PC-3 (cell line): ENCODE results near the gene TMEM94. TPM values are rescaled to one million over a fixed set of nuclear protein-coding genes. Genes with fewer than 3 reads are reported as not detected.

Experiments used
- ATAC-seq: fragments of 200-7000 bp; cut with Tn5 transposase; 2 replicates; pipeline ENCODE4 v1.9.1; 2020; ENCODE audit warnings: mild to moderate bottlenecking, moderate library complexity
- BruUV-seq: library from RNA; stranded (reverse); fragments of 400-500 nt; replicated peaks from 2 replicates; lab custom pipeline; 2021; lab: Mats Ljungman, UMichigan
- CTCF ChIA-PET: fragments of 300-600 bp; sonication (Branson Sonifier 250); formaldehyde crosslinking; loops from one replicate; lab custom pipeline; 2022; ENCODE audit warnings: antibody characterized with exemption; lab: Charles Lee
- POLR2A ChIA-PET: fragments of 300-600 bp; sonication (Branson Sonifier 250); formaldehyde crosslinking; loops from one replicate; lab custom pipeline; 2022; ENCODE audit warnings: antibody characterized with exemption; ENCODE audit not compliant: unreplicated experiment; lab: Charles Lee
- DNase-seq: peaks from one replicate; pipeline ENCODE4 v3.0.0-alpha.2; 2015
- H2AFZ ChIP-seq: fragments of 300-600 bp; sonication (generic); 2 replicates; pipeline ENCODE4 v1.6.0; 2016; ENCODE audit warnings: antibody characterized with exemption, low read length
- H3F3A ChIP-seq: fragments of 300-600 bp; sonication (generic); one replicate; pipeline ENCODE4 v1.6.0; 2017; ENCODE audit warnings: antibody characterized with exemption, low read length, control low read depth, mild to moderate bottlenecking; ENCODE audit not compliant: unreplicated experiment
- H3K27ac ChIP-seq: fragments of 300-600 bp; sonication (generic); 2 replicates; pipeline ENCODE4 v1.5.1; 2016; ENCODE audit warnings: mild to moderate bottlenecking, low read length
- H3K27me3 ChIP-seq: fragments of 300-600 bp; sonication (generic); 2 replicates; pipeline ENCODE4 v1.6.1; 2016; ENCODE audit warnings: low read length, mixed read lengths
- H3K36me3 ChIP-seq: fragments of 300-600 bp; sonication (generic); 2 replicates; pipeline ENCODE4 v1.6.1; 2016; ENCODE audit warnings: low read depth, mixed run types, low read length, mixed read lengths
- H3K4me1 ChIP-seq: fragments of 300-600 bp; sonication (generic); 2 replicates; pipeline ENCODE4 v1.5.1; 2016; ENCODE audit warnings: low read length; ENCODE audit not compliant: insufficient read depth
- H3K4me2 ChIP-seq: fragments of 300-600 bp; sonication (generic); 2 replicates; pipeline ENCODE4 v1.6.0; 2016; ENCODE audit warnings: low read length
- H3K4me3 ChIP-seq: fragments of 300-600 bp; sonication (generic); 2 replicates; pipeline ENCODE4 v1.5.1; 2016; ENCODE audit warnings: mild to moderate bottlenecking, low read length, mixed read lengths
- H3K79me2 ChIP-seq: fragments of 300-600 bp; sonication (generic); 2 replicates; pipeline ENCODE4 v1.6.1; 2017; ENCODE audit warnings: low read length, mixed read lengths
- H3K9ac ChIP-seq: fragments of 300-600 bp; sonication (generic); 2 replicates; pipeline ENCODE4 v1.6.0; 2016; ENCODE audit warnings: mild to moderate bottlenecking, low read length
- H3K9me2 ChIP-seq: fragments of 300-600 bp; sonication (generic); replicated peaks from 2 replicates; pipeline ENCODE4 v1.6.1; 2016; ENCODE audit warnings: mixed run types, low read length, mixed read lengths
- H3K9me3 ChIP-seq: fragments of 300-600 bp; sonication (generic); 2 replicates; pipeline ENCODE4 v1.6.1; 2016; ENCODE audit warnings: low read length, mixed read lengths
- H4K20me1 ChIP-seq: fragments of 300-600 bp; sonication (generic); 2 replicates; pipeline ENCODE4 v1.6.1; 2016; ENCODE audit warnings: low read length, mixed read lengths
- CTCF ChIP-seq: fragments of 300-600 bp; sonication (generic); conservative IDR thresholded peaks from 2 replicates; pipeline ENCODE4 v1.5.1; 2017; ENCODE audit warnings: antibody characterized with exemption, low read depth, mild to moderate bottlenecking, low read length
- EZH2 ChIP-seq: fragments of 300-600 bp; sonication (generic); IDR thresholded peaks from one replicate; pipeline ENCODE4 v1.6.1; 2017; ENCODE audit warnings: antibody characterized with exemption, mild to moderate bottlenecking, low read length; ENCODE audit not compliant: unreplicated experiment
- EZH2phosphoT487 ChIP-seq: fragments of 300-600 bp; sonication (generic); IDR thresholded peaks from 2 replicates; pipeline ENCODE4 v1.6.1; 2018; ENCODE audit warnings: mild to moderate bottlenecking, antibody characterized with exemption, low read length, borderline replicate concordance
- intact Hi-C: fragments of 100-400 bp; cut with micrococcal nuclease; formaldehyde crosslinking; loops from 2 replicates; pipeline ENCODE4 v1.9.0; 2023
- total RNA-seq: library from RNA; depleted of rRNA; stranded (reverse); fragments of >200 nt; gene quantifications from 2 replicates; pipeline ENCODE4 v1.2.3, GENCODE V29; 2014

TMEM94 gene
- total RNA-seq, 1 experiment from 2014 or later = 45.6 TPM

- TF ChIP-seq EZH2 = no peak
- no peak for TF ChIP-seq EZH2phosphoT487
- no peak for TF ChIP-seq CTCF
- Histone ChIP-seq H3F3A (no peaks in the 10 kb centered on the region), H3K27ac (no peak overlapping the region), H3K36me3 (0 out of 2 replicates have a peak, but pooled peaks cover 2% of the 10 kb centered on the region), H3K27me3 (no peaks in the 10 kb centered on the region), H4K20me1 (no peaks in the 10 kb centered on the region), H2AFZ (no peak overlapping the region), H3K79me2 (no peaks in the 10 kb centered on the region), H3K4me3 (no peak overlapping the region), H3K9me3 (no peaks in the 10 kb centered on the region), H3K9ac (no peak overlapping the region), H3K4me2 (no peak overlapping the region), H3K9me2 (no peaks in the 10 kb centered on the region), H3K4me1 (no peaks in the 10 kb centered on the region)
- intact Hi-C loops = no loop called here
- ATAC-seq = no peak
- CTCF ChIA-PET = no interaction called here
- DNase-seq = no peak
- BruUV-seq = no TSS peak
- POLR2A ChIA-PET = interaction anchor here (0.6 kb wide), 1 partner anchor 14 kb away, joined by 10 read pairs; no protein-coding TSS in a partner anchor
Measured at GRCh38 chr17:75478508-75478907, 22.1 kb downstream of the TMEM94 start.

DNA sequence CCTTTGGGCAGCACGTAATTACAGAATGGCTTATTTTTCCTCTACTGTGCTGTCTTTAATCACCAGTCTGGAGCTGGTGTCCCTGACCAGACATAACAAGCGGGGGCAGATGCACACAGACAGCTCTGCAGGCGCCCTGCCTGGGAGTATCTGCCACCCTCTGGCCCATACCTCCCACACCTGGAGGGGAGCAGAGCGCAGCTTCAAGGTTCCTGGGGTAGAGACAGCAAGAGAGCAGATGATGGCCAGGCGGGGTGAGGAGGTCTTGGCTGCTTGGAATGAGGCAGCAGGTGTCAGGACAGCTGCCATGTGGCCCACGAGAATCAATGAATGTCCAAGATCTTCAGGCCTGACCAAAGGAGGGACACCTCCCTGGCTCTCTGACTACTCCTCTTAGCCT lies 23.8 kb downstream of the TMEM94 start:
- no peaks in the 10 kb centered on the region for H3F3A ChIP-seq
- BruUV-seq = no TSS peak
- H3K27me3 ChIP-seq = no peaks in the 10 kb centered on the region
- ChIA-PET POLR2A (no interaction called here), CTCF (no interaction called here)
- H3K27ac ChIP-seq = no peak overlapping the region
- H4K20me1 ChIP-seq = no peaks in the 10 kb centered on the region
- no peaks in the 10 kb centered on the region for H3K4me1 ChIP-seq
- no peak overlapping the region for H3K4me3 ChIP-seq
- H3K36me3 ChIP-seq = no peaks in the 10 kb centered on the region
- no peak for DNase-seq
- ATAC-seq = no peak
- no peaks in the 10 kb centered on the region for H3K9me3 ChIP-seq
- H3K79me2 ChIP-seq = no peaks in the 10 kb centered on the region
- H3K4me2 ChIP-seq = no peak overlapping the region
- no peaks in the 10 kb centered on the region for H3K9me2 ChIP-seq
- H3K9ac ChIP-seq = no peak overlapping the region
- H2AFZ ChIP-seq = no peak overlapping the region
- TF ChIP-seq EZH2 (no peak), CTCF (no peak), EZH2phosphoT487 (no peak)
- intact Hi-C loops = no loop called here

- Histone ChIP-seq H3K36me3 (no peaks in the 10 kb centered on the region), H3K4me1 (no peaks in the 10 kb centered on the region), H2AFZ (no peak overlapping the region), H3K9me3 (no peaks in the 10 kb centered on the region), H3K27me3 (no peaks in the 10 kb centered on the region), H3K79me2 (no peaks in the 10 kb centered on the region), H4K20me1 (no peaks in the 10 kb centered on the region), H3K4me2 (no peak overlapping the region), H3K9me2 (no peaks in the 10 kb centered on the region), H3K4me3 (no peak overlapping the region), H3K9ac (no peak overlapping the region), H3K27ac (no peak overlapping the region), H3F3A (no peaks in the 10 kb centered on the region)
- CTCF ChIA-PET = interaction anchor here (0.6 kb wide), 1 partner anchor 9 kb away, joined by 5 read pairs; no protein-coding TSS in a partner anchor
- POLR2A ChIA-PET = no interaction called here
- TF ChIP-seq CTCF (no peak), EZH2 (no peak), EZH2phosphoT487 (no peak)
- BruUV-seq = no TSS peak
- ATAC-seq (no peak), DNase-seq (no peak)
- intact Hi-C loops = no loop called here
Measured at GRCh38 chr17:75481194-75482068, 25.0 kb downstream of the TMEM94 start.
